Bronchial epithelial cell (primary cell): ENCODE measurements around the gene CHD6. TPM values are rescaled to one million over a fixed set of nuclear protein-coding genes. Genes with fewer than 3 reads are reported as not detected.

Experiments
- DNase-seq: peaks from one replicate; pipeline ENCODE4 v3.0.0-alpha.2; 2010; ENCODE audit warnings: low read depth
- FAIRE-seq: peaks from 2 replicates; lab custom pipeline; 2011; peaks lifted over from hg19 to GRCh38; lab: Jason Lieb, UNC
- H3K27me3 ChIP-seq: 2 replicates; pipeline ENCODE4 v1.5.1; 2011; ENCODE audit warnings: low read length; ENCODE audit not compliant: control insufficient read depth, insufficient read depth
- H3K36me3 ChIP-seq: 2 replicates; pipeline ENCODE4 v1.5.1; 2011; ENCODE audit warnings: low read length; ENCODE audit not compliant: control insufficient read depth, insufficient read depth
- H3K4me3 ChIP-seq: 2 replicates; pipeline ENCODE4 v1.5.1; 2011; ENCODE audit warnings: mild to moderate bottlenecking, low read depth, low read length, control low read depth
- total RNA-seq: library from RNA; depleted of rRNA; stranded (reverse); fragments of >200 nt; gene quantifications from 2 replicates; pipeline ENCODE4 v1.2.1, GENCODE V29; 2014
- TF ChIP-seq, protein P1 (sequence below): IDR thresholded peaks from 2 replicates; pipeline ENCODE4 v1.5.1; 2011; ENCODE audit warnings: mild to moderate bottlenecking, moderate library complexity, low read length, control low read depth, inconsistent platforms; ENCODE audit not compliant: insufficient read depth, severe bottlenecking

CHD6 gene
- total RNA-seq, 1 donor from 2014 or later, result 10.8 TPM

DNA sequence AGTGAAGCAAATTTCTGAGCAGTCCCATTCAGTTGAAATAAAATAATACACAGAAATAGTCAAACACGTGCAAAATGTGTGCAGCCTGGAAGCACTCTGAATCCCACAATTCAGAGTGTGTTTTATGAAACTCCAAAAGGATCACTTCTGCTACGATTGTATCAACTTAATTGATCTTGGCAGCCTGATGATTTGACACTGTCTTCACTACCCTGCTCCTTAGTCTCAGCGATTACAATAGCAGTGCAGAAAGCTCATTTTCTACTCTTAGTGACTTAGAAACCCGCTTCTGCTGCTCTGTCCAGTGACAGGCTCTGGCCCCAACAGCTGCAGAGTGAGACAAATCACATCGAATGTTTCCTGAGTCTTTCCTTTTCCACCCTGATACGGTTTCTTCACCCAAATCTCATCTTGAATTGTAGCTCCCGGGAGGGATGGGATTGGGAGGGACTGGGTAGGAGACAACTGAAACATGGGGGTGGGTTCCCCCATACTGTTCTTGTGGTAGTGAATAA, 235.3 kb downstream of the CHD6 start:
- Histone ChIP-seq H3K4me3 (no peak overlapping the region), H3K27me3 (no peaks in the 10 kb centered on the region), H3K36me3 (no peaks in the 10 kb centered on the region)
- no peak for DNase-seq
- TF ChIP-seq, protein P1, sequence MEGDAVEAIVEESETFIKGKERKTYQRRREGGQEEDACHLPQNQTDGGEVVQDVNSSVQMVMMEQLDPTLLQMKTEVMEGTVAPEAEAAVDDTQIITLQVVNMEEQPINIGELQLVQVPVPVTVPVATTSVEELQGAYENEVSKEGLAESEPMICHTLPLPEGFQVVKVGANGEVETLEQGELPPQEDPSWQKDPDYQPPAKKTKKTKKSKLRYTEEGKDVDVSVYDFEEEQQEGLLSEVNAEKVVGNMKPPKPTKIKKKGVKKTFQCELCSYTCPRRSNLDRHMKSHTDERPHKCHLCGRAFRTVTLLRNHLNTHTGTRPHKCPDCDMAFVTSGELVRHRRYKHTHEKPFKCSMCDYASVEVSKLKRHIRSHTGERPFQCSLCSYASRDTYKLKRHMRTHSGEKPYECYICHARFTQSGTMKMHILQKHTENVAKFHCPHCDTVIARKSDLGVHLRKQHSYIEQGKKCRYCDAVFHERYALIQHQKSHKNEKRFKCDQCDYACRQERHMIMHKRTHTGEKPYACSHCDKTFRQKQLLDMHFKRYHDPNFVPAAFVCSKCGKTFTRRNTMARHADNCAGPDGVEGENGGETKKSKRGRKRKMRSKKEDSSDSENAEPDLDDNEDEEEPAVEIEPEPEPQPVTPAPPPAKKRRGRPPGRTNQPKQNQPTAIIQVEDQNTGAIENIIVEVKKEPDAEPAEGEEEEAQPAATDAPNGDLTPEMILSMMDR, result no peak
- no peak for FAIRE-seq

DNA sequence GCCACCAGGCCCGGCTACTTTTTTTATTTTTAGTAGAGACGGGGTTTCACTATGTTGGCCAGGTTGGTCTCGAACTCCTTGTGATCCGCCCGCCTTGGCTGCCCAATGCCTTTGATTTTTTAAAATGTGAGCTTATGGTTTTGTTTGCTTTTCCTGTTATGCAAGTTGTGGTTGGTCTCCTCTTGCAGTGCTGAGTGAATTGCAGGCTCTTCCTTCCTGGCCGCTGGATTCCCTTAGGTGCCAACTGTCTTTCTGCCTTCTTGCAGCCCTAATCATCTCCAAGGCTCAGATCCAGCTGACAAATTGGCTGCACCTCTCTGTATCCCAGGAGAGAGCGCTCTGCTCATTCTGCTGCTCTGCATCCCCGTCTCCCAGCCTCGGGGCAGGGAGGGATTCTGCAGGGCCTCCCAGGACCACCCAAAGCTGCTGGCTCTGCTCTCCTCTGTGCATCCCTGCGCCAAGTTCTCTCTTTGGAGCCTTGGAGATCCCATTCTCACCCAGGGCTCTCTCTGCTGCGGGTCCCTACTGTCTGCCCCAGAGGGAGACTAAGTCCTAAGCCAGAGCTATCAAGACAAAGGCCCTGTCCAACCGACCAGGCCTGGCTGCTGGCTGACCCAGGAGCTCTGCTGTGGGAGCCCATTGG, 237.5 kb downstream of the CHD6 start:
- DNase-seq (no peak), FAIRE-seq (no peak)
- Histone ChIP-seq H3K27me3 (peaks cover 3% of the 10 kb centered on the region), H3K36me3 (no peaks in the 10 kb centered on the region), H3K4me3 (no peak overlapping the region)
- TF ChIP-seq, protein P1, result no peak

DNA sequence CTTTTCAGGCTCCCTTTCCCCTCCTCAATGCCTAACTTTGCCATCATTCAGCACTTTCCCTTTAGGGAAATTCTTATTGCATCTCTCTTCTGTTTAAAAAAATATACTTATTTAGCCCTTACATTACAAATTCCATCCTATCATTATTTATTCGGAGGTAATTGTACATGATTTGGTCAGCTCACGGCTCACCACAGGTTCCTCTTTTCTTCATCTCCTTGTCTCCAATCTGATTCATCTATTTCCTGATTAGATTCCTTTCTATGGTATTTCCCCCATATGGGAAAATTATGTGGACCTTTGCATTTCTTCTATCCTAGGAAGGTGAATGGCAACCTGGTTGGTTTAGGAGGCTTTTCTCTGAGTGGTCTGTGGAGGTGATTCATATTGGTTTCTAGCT, 238.6 kb downstream of the CHD6 start:
- no peak overlapping the region for H3K4me3 ChIP-seq
- peaks cover 4% of the 10 kb centered on the region for H3K27me3 ChIP-seq
- TF ChIP-seq, protein P1, result no peak
- FAIRE-seq (no peak), DNase-seq (no peak)
- H3K36me3 ChIP-seq, result no peaks in the 10 kb centered on the region

DNA sequence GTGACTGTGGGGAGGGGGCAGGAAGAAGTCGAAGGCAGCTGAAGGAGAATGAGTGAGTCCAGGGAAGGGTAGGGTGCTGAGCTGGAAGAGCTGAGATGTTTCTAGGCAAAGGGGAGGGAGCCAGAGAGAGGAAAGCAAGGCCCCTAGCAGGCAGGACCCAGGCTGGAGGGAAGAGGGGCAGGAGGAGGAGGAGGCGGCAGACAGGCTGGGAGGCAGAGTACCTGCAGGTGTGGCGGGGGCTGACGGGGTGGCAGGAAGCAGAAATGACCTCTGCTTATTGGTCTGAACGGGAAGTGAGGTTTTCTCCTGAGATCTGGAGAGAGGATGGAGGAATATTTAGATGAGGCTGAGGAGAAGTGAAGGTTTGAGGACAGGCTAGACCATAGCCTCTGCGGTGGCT, 240.9 kb downstream of the CHD6 start:
- FAIRE-seq, result no peak
- Histone ChIP-seq H3K27me3 (peaks cover 4% of the 10 kb centered on the region), H3K36me3 (no peaks in the 10 kb centered on the region), H3K4me3 (no peak overlapping the region)
- no peak for DNase-seq
- TF ChIP-seq, protein P1, result no peak

DNA sequence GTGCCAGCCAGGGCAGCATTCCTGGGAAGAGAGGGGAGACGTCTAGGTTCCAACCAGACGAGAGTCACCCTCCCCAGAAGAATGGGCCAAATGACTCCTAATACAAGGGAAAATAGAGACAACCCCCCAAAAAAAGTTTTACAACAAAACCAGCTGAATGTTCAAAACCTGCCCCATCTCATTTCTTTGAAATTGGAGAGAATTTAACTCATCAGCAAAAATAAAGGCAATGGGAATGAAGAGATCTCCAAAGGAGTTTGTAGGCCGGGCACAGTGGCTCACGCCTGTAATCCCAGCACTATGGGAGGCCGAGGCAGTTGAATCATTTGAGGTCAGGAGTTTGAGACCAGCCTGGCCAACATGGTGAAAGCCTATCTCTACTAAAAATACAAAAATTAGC, 241.8 kb downstream of the CHD6 start:
- peaks cover 4% of the 10 kb centered on the region for H3K27me3 ChIP-seq

More for the DNA sequence above, 241.8 kb downstream of the CHD6 start:
- no peak for DNase-seq
- FAIRE-seq, result no peak
- TF ChIP-seq, protein P1, result no peak
- H3K36me3 ChIP-seq, result no peaks in the 10 kb centered on the region
- no peak overlapping the region for H3K4me3 ChIP-seq
